ENCODE results near the gene LGSN. TPM values are rescaled to one million over a fixed set of nuclear protein-coding genes. Genes with fewer than 3 reads are reported as not detected.

LGSN gene
- total RNA-seq, 1 experiment from 2014 or later, result 0.30 TPM

DNA sequence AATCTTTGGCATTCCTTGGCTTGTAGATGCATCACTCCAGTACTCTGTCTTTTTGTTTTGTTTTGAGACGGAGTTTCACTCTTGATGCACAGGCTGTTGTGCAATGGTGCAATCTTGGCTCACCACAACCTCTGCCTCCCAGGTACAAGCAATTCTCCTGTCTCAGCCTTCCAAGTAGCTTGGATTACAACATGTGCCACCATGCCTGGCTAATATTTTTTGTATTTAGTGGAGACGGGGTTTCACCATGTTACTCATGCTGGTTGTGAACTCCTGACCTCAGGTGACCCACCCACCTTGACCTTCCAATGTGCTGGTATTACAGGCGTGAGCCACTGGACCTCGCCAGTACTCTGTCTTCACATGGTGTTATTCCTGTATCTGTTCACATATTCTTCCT, 35.8 kb upstream of the LGSN start:
- Histone ChIP-seq H3K79me2 (ENCODE audit: insufficient read depth, low read length) (no peaks in the 10 kb centered on the region), H3K27me3 (ENCODE audit: insufficient read depth, low read length) (no peaks in the 10 kb centered on the region), H3K9me3 (ENCODE audit: control insufficient read depth in 1 of 2, insufficient read depth in 1 of 2, low read depth in 1 of 2, low read length in 2 of 2) (no peaks in the 10 kb centered on the region), H2AFZ (ENCODE audit: low read depth, low read length, poor library complexity, severe bottlenecking) (no peak overlapping the region), H3K9me2 (ENCODE audit: insufficient read depth) (no peaks in the 10 kb centered on the region), H3K9ac (ENCODE audit: low read length) (no peak overlapping the region), H3K4me1 (ENCODE audit: control insufficient read depth in 1 of 2, insufficient read depth in 2 of 2, low read length in 2 of 2) (peaks cover 0 to 10% of the 10 kb centered on the region in 2 experiments; a peak in 1 of 4 replicates), H3K27ac (ENCODE audit: low read depth, low read length) (no peak overlapping the region), H3K4me3 (replicated peaks in 1 of 2; ENCODE audit: low read depth in 1 of 2, low read length in 2 of 2) (no peak overlapping the region), H3K4me2 (ENCODE audit: low read length) (no peak overlapping the region), H3K36me3 (ENCODE audit: control insufficient read depth in 1 of 2, insufficient read depth in 2 of 2, low read length in 2 of 2) (no peaks in the 10 kb centered on the region), H4K20me1 (ENCODE audit: insufficient read depth) (no peaks in the 10 kb centered on the region)
- DNase-seq (ENCODE audit: low read depth, low spot score) (no peak), ATAC-seq (no peak)
- intact Hi-C loops (cut with micrococcal nuclease), result no loop called here
- POLR2A ChIA-PET, result no interaction called here
- CTCF ChIA-PET, result no interaction called here
- no TSS peak for BruUV-seq (replicated peaks)
- RAD21 ChIA-PET (ENCODE audit: low non-redundant PET in 1 of 2, low total read pairs in 2 of 2, uncharacterized antibody in 2 of 2, unreplicated experiment in 2 of 2), result no interaction called here
- TF ChIP-seq, protein P1, sequence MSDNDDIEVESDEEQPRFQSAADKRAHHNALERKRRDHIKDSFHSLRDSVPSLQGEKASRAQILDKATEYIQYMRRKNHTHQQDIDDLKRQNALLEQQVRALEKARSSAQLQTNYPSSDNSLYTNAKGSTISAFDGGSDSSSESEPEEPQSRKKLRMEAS (IDR thresholded peaks at IDR 0.05), result no peak
- TF ChIP-seq TCF7L2 (IDR thresholded peaks at IDR 0.05; ENCODE audit: borderline replicate concordance, extremely low read depth, insufficient read depth, insufficient read length), result no peak
- TF ChIP-seq SRF (IDR thresholded peaks at IDR 0.05; ENCODE audit: low read depth), result no peak
- TF ChIP-seq ZNF274 (IDR thresholded peaks at IDR 0.05; ENCODE audit: low read depth, low read length), result no peak
- no peak for TF ChIP-seq EZH2phosphoT487 (IDR thresholded peaks at IDR 0.05; ENCODE audit: borderline replicate concordance)

DNA sequence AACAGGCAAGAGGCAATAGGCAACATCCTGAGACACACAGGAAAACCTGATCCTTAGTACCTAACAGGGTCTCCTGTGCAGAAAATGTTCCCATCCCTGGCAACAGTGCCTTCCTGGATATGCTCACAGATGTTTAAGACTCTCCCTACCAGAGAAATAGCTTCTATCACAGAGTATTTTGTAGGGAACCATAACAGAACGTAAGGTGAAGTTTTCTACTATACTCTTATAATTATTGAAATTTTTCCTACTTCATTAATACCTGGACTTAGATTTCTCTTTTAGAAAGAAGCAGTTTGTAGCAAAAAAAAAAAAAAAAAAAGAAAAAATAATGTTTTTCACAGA, 33.5 kb upstream of the LGSN start:
- RAD21 ChIA-PET (ENCODE audit: low non-redundant PET in 1 of 2, low total read pairs in 2 of 2, uncharacterized antibody in 2 of 2, unreplicated experiment in 2 of 2), result interaction anchor here (0.7 to 2.2 kb wide), 6 partner anchors 220 to 451 kb away, joined by 3 to 20 read pairs (median 6); no protein-coding TSS in a partner anchor
- Histone ChIP-seq H3K79me2 (ENCODE audit: insufficient read depth, low read length) (no peaks in the 10 kb centered on the region), H3K36me3 (ENCODE audit: control insufficient read depth in 1 of 2, insufficient read depth in 2 of 2, low read length in 2 of 2) (no peaks in the 10 kb centered on the region), H3K4me1 (ENCODE audit: control insufficient read depth in 1 of 2, insufficient read depth in 2 of 2, low read length in 2 of 2) (peaks cover 0 to 26% of the 10 kb centered on the region in 2 experiments; a peak in 2 of 4 replicates), H3K27ac (ENCODE audit: low read depth, low read length) (no peak overlapping the region), H2AFZ (ENCODE audit: low read depth, low read length, poor library complexity, severe bottlenecking) (no peak overlapping the region), H3K27me3 (ENCODE audit: insufficient read depth, low read length) (no peaks in the 10 kb centered on the region), H3K4me2 (ENCODE audit: low read length) (no peak overlapping the region), H3K9me3 (ENCODE audit: control insufficient read depth in 1 of 2, insufficient read depth in 1 of 2, low read depth in 1 of 2, low read length in 2 of 2) (no peaks in the 10 kb centered on the region), H3K9me2 (ENCODE audit: insufficient read depth) (no peaks in the 10 kb centered on the region), H4K20me1 (ENCODE audit: insufficient read depth) (no peaks in the 10 kb centered on the region), H3K4me3 (replicated peaks in 1 of 2; ENCODE audit: low read depth in 1 of 2, low read length in 2 of 2) (no peak overlapping the region), H3K9ac (ENCODE audit: low read length) (no peak overlapping the region)
- POLR2A ChIA-PET, result interaction anchor here (1.1 to 1.6 kb wide), 2 partner anchors 163 to 449 kb away, joined by 3 to 7 read pairs; no protein-coding TSS in a partner anchor
- CTCF ChIA-PET, result interaction anchor here (0.7 to 5.6 kb wide), 21 partner anchors 73 to 464 kb away, joined by 3 to 138 read pairs (median 6); partner anchors contain the start of gene PHF3
- no peak for DNase-seq (ENCODE audit: low read depth, low spot score)
- no peak for ATAC-seq
- BruUV-seq (replicated peaks), result no TSS peak
- intact Hi-C loops (cut with micrococcal nuclease), result loop anchor here (1.0 kb wide), 3 partner anchors 221 to 449 kb away; no protein-coding TSS in a partner anchor
- TF ChIP-seq JUND (IDR thresholded peaks at IDR 0.05), result no peak
- TF ChIP-seq YY1 (IDR thresholded peaks at IDR 0.05; ENCODE audit: extremely low read depth, insufficient replicate concordance, low read depth, low read length), result no peak
- no peak for TF ChIP-seq CBX3 (IDR thresholded peaks at IDR 0.05; ENCODE audit: low read depth)
- no peak for TF ChIP-seq RAD21 (IDR thresholded peaks at IDR 0.05; ENCODE audit: low read depth)
- no peak for TF ChIP-seq POLR2A (IDR thresholded peaks at IDR 0.05; ENCODE audit: borderline replicate concordance, extremely low read depth, insufficient read depth, insufficient read length)
- TF ChIP-seq, protein P2, sequence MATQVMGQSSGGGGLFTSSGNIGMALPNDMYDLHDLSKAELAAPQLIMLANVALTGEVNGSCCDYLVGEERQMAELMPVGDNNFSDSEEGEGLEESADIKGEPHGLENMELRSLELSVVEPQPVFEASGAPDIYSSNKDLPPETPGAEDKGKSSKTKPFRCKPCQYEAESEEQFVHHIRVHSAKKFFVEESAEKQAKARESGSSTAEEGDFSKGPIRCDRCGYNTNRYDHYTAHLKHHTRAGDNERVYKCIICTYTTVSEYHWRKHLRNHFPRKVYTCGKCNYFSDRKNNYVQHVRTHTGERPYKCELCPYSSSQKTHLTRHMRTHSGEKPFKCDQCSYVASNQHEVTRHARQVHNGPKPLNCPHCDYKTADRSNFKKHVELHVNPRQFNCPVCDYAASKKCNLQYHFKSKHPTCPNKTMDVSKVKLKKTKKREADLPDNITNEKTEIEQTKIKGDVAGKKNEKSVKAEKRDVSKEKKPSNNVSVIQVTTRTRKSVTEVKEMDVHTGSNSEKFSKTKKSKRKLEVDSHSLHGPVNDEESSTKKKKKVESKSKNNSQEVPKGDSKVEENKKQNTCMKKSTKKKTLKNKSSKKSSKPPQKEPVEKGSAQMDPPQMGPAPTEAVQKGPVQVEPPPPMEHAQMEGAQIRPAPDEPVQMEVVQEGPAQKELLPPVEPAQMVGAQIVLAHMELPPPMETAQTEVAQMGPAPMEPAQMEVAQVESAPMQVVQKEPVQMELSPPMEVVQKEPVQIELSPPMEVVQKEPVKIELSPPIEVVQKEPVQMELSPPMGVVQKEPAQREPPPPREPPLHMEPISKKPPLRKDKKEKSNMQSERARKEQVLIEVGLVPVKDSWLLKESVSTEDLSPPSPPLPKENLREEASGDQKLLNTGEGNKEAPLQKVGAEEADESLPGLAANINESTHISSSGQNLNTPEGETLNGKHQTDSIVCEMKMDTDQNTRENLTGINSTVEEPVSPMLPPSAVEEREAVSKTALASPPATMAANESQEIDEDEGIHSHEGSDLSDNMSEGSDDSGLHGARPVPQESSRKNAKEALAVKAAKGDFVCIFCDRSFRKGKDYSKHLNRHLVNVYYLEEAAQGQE (IDR thresholded peaks at IDR 0.05; ENCODE audit: low read depth), result no peak
- no peak for TF ChIP-seq FOSL1 (IDR thresholded peaks at IDR 0.05; ENCODE audit: low read depth)
- no peak for TF ChIP-seq POLR2AphosphoS5 (IDR thresholded peaks at IDR 0.05; ENCODE audit: low read depth, low read length)
- no peak for TF ChIP-seq EZH2 (IDR thresholded peaks at IDR 0.05)
- TF ChIP-seq SP1 (IDR thresholded peaks at IDR 0.05; ENCODE audit: low read depth), result no peak
- TF ChIP-seq, protein P3, sequence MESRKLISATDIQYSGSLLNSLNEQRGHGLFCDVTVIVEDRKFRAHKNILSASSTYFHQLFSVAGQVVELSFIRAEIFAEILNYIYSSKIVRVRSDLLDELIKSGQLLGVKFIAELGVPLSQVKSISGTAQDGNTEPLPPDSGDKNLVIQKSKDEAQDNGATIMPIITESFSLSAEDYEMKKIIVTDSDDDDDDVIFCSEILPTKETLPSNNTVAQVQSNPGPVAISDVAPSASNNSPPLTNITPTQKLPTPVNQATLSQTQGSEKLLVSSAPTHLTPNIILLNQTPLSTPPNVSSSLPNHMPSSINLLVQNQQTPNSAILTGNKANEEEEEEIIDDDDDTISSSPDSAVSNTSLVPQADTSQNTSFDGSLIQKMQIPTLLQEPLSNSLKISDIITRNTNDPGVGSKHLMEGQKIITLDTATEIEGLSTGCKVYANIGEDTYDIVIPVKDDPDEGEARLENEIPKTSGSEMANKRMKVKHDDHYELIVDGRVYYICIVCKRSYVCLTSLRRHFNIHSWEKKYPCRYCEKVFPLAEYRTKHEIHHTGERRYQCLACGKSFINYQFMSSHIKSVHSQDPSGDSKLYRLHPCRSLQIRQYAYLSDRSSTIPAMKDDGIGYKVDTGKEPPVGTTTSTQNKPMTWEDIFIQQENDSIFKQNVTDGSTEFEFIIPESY (IDR thresholded peaks at IDR 0.05; ENCODE audit: extremely low read depth, insufficient replicate concordance, low read length), result no peak

All from HCT116 (cell line).